Fibroblast of upper back skin (primary cell): Measurements from ENCODE around the gene KRAS.
"Not testable (repeated sequence)": the region's sequence is repeated elsewhere in the genome, so short reads cannot be mapped to it uniquely, and the experiment has no call there.

Source experiments
- DNase-seq: peaks from one replicate; pipeline ENCODE4 v3.0.0-alpha.2; 2013

Gene KRAS

GRCh38 chr12:25250744-25251730, at the start of gene KRAS:
TSS of gene KRAS (minus strand) at chr12:25250929.
- peak; percentile 97 for DNase-seq

DNA sequence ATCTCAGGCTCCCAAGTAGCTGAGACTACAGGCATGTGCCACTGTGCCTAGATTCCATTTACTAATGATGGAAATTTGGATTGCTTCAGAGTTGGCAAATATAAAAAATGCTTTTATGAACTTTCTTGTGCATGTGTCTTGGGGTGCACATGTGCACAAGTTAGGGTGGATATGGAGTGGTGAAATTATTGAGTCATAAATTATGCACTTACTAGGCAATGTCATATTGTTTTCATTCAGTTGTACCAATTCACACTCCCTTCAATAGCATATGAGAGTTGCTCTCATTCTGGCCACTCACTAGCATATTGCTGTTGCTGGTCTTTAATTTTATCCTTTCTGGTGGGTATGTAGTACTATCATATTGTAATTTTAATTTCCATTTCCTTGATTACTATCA, 45.7 kb upstream of the KRAS start:
- no peak for DNase-seq

DNA sequence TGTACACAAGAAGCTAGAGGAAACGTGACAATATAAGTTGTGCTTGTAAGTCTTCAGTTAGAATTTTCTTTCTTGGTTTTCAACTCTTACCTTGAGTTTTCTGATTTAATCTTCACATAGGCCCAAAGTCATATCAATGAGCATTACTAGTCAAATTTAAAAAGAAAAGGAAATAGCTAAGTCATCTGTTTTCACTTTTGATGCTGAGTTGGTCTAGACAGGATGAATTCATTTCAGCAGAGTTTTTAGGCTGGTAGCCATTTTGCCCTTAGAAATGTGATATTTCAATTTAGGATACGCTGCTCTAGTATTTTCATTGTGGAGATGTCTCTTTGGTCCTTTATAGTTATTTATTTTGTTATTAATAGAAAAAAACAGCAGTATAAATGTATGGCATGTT, 44.6 kb upstream of the KRAS start:
- DNase-seq, result peak; percentile 75

- no peak for DNase-seq
Observed at GRCh38 chr12:25293653-25294052, 42.9 kb upstream of the KRAS start.

DNA sequence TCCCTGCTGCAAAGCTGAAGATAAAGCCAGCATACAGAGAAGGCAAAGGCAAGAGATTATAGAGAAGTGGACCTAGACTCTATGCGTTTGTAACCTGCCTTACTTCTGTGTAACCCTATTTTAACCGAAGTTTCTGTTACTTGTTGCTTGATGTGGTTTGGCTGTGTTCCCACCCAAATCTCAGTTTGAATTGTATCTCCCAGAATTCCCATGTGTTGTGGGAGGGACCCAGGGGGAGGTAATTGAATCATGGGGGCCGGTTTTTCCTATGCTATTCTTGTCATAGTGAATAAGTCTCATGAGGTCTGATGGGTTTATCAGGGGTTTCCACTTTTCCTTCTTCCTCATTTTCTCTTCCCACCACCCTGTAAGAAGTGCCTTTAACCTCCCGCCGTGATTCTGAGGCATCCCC, 42.1 kb upstream of the KRAS start:
- DNase-seq, result not testable (repeated sequence)

GRCh38 chr12:25287610-25288009, 36.9 kb upstream of the KRAS start:
- DNase-seq, result no peak

- no peak for DNase-seq
Observed at GRCh38 chr12:25286837-25287236, 36.1 kb upstream of the KRAS start.

DNA sequence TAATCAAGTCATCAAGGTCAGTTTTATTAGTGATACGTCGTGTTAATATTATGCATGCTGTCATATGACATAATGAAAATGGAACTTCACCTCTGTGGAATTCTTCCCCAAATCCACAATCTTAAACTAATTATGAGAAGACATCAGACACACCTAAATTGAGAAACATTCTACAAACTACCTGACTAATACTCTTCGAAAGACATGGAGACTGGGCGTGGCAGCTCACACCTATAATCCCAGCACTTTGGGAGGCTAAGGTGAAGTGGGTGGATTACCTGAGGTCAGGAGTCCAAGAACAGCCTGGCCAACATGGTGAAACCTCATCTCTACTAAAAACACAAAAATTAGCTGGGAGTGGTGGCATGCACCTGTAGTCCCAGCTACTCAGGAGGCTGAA, 33.3 kb upstream of the KRAS start:
- no peak for DNase-seq

DNA sequence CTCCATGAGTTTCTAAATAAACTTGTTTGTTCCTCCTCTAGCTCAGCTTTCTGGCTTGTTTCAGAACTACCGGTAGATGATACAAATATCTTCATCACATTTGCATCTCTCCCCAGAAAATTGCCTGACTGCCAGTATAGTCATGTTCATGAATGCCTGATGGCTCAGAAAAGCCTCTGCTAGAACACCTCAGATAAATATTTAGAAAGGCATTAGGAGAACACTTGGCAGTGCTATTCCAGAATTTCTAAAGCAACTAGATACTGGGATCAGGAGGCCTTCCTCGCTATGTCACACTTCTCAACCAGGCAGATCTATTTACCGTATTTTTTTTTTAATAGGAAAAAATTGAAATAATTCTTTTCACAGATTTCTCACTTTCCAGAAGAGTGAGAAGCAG, 32.3 kb upstream of the KRAS start:
- DNase-seq, result no peak

DNA sequence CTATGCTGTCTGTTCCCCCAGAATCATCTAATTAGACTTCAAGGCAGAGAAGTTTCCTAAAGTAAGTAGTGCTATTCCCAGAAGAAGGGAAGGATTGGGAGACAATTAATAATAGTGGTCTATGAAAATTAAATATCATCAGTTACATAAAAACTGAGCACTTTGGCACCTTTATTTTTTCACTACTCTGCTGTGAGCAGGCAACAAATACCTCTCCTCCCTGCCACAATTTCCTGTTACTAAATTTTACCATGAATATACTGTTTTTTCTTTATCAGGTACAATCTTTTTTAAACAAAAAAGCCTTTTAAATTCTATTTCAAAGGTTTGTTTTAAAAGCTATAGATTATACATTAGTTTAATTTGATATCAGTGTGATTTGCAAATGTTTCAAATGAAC, 29.4 kb upstream of the KRAS start:
- DNase-seq, result no peak

GRCh38 chr12:25278269-25278668, 27.5 kb upstream of the KRAS start:
- DNase-seq, result no peak

DNA sequence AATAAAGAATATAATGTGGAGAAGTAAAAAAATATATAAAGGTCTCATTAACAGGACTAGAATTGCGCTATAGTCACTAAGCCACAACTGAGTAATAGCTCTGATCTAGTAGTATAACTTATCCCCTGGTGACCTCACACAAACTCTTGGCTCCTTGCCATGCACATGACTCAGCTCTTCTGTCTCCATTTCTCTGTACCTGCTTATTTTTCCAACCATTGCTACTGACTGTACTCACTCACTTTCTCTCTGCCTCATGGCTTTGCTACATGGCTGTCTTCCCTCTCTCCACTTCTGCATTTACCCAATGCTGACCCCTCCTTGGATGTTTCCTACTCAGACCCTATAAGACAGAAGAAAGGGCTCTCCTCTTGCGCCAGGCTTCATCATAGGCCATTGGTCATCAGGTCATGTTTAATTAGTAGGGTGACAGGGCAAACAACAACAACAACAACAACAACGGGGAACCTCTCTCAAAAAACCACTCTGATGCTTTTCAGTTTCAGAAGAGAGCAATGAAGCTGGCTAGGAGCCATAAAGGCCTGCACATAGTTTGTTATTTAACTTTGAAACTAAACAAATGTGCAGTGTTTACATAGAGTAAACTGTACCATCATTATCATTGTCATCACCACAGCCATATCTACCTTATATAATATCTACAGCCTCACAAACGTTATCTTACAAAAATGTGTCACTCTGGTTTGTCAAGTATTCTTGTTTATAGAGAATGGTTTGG, 25.6 kb upstream of the KRAS start:
- DNase-seq, result peak; percentile 94

GRCh38 chr12:25271486-25272098, 20.9 kb upstream of the KRAS start:
- DNase-seq, result no peak

DNA sequence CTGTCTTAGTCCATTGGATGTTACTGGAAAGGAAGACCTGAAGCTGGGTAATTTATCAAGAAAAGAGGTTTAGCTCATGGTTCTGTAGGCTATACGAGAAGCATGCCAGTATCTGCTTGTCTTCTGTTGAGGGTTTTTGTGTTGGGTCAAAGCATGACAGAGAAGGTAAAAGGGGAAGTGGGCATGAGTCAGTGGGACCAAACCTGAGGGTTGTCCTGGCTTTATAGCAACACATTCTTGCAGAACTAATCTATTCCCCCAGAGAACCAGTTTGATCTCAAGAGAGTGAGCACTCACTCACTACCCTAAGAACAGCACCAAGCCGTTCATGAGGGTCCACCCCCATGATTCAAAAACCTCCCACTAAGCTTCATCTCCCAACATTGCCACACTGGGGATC, 19.0 kb upstream of the KRAS start:
- DNase-seq, result peak; percentile 14

DNA sequence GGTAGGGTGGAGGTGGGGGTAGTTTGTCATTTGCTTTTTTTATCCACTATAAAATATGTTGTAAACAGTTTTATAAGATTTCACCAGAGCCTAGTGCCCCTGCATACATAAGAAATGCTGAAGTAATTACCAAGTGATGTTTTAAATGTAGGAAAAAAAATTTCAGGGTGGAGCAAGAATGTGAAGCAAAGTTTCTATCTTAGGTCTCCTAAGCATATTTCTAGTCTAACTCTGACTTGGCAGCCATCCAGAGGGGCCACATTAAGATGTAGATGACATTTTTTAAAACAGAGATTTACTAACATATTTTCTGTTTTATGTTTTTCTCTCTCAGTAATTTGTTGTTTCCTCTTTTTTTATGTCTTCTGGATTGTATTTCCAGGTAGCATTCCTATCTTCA, 15.8 kb upstream of the KRAS start:
- DNase-seq, result peak; percentile 62

GRCh38 chr12:25264862-25265261, 14.1 kb upstream of the KRAS start:
- DNase-seq, result no peak

DNA sequence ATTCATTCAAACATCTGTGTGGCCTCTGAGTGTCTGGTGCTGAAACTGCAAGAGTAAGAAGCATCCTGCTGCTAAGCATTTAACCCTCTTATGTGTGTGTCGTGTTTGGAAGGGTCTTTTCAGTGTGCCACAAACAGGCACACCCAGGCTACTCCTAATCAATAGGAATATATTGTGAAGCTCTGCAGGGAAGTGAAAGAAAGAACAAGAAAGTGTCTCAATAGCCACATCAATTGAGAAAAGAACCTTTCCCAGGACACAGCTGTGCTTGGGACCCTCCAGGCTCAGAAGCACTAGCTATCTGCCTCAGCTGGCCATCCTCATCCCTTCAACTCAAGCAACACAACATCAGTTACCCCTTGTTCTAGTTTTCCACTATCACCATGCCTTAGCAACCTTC, 13.4 kb upstream of the KRAS start:
- DNase-seq, result no peak

GRCh38 chr12:25263594-25263993, 12.9 kb upstream of the KRAS start:
- no peak for DNase-seq

- no peak for DNase-seq
Observed at GRCh38 chr12:25262389-25263074, 11.8 kb upstream of the KRAS start.

DNA sequence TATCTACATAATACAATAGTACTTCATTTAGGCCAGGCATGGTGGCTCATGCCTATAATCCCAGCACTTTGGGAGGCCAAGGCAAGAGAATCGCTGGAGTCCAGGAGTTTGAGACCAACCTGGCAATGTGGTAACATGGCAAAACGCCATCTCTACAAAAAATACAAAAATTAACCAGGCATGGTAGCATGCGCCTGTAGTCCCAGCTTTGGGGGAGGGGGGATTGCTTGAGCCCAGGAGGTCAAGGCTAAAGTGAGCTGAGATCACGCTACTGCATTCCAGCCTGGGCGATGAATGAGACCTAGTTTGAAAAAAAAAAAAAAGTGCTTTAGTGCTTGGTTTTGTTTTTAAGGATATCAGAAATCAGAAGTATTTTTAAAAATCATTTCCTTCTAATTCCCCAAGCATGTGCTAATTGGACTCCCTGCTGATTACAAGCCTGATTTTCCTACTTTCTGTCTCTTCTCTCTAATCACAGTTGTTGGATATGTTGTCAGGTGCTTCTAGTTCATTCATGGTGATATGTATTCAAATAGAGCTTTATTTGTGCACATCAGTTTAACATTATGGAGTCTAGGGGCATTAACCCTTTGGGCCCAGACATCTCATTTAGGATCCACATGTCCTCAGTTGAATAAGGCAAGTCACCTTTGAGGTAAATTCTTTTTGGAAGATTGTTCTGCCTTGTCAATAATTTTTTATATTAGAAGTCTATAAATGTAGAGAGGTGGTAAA, 7.0 kb upstream of the KRAS start:
- DNase-seq, result no peak

DNA sequence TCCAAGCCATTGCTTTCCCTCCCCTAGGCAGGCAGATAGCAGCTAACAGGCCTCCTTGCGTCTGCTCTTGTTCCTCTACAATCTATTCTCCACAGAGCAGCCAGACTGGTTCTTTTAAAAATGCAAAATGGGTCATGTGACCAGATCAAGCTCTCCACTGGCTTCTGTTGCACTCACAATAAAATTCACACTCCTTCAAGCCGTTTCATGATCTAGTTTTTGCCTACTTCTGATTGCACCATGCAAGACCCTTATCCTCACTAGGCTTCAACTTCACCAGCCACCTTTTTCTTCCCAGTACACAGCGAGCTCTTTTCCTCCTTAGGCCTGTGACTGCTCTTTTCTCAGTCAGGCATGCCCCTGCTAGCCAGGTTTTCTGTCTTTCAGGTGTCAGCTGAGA, 6.1 kb upstream of the KRAS start:
- DNase-seq, result no peak

- no peak for DNase-seq
Observed at GRCh38 chr12:25256005-25256404, 5.3 kb upstream of the KRAS start.
